ENCODE results near the gene FAM120B.

Gene FAM120B

DNA sequence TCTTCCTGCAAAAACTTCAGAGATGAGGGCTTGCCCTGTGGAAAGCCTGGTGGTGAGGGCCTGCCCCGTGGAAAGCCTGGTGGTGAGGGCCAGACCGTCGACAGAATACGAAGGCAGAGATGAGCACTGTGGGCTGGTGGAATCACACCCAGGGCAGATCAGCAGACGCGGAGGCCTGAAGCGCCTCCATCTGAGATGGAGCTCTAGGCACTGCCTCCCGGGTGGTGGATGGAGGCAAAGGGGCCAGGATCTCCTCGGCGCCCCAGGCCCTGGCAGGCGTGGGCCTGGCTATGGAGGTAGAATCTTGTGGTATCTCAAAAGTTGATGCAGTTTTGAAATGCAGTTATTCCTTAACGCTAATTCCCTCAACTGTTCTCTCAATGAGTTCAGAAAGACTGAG, 141.8 kb downstream of the FAM120B start:
- H3K36me3 ChIP-seq (ENCODE audit: control insufficient read depth, insufficient read depth, low read length), result no peaks in the 10 kb centered on the region
- H3K9me3 ChIP-seq (ENCODE audit: control insufficient read depth, low read length), result no peaks in the 10 kb centered on the region
- 96 to 97% methylated on average over 12 of the region's 12 CpGs for WGBS, 2 experiments
- H3K4me1 ChIP-seq (ENCODE audit: control insufficient read depth, insufficient read depth, low read length), result peaks cover 10% of the 10 kb centered on the region
- no peaks in the 10 kb centered on the region for H3K27me3 ChIP-seq (ENCODE audit: control insufficient read depth, insufficient read depth, low read length, poor library complexity, severe bottlenecking)
- H3K27ac ChIP-seq (ENCODE audit: insufficient read depth, low read depth, low read length, poor library complexity, severe bottlenecking), result no peak overlapping the region
- H3K4me3 ChIP-seq (ENCODE audit: insufficient read depth, low read depth, low read length), result no peak overlapping the region

DNA sequence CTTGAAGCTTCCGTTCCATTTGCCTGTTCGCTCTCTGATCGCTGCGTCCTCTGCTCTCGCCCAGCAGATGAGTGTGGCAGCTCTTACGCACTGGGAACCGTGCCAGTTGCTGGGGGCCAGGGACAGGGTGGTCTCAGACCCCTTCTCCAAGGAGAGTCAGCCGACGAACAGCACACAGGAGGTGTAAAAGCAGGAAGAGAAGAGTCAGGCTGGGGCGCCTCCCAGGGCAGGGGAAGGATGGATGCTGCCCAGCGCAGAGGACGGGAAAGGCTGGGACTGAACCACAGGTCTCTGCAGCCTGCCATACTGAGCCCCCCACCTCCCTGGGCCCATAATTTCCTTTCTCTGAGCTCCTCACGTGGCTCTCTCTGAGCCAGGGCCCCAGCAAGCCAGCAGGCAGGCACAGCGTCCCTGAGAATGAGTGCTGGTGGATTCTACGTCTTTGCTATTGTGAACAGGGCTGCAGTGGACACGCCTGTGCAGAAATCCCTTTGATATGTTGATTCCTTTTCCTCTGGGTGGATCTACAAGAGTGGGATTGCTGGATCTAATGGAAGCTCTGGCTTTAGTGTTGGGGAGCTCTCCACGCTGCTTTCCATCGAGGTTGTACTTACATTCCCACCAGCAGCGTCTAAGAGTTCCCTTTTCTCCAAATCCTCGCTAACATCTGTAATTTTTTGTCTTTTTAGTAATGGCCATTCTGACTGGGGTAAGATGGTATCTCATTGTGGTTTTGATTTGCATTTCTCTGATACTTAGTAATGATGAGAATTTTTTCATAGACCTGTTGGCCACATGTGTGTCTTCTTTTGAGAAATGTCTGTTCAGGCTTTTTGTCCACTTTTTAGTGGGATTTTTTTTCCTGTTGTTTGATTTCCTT, 142.4 kb downstream of the FAM120B start:
- Histone ChIP-seq H3K36me3 (ENCODE audit: control insufficient read depth, insufficient read depth, low read length) (no peaks in the 10 kb centered on the region), H3K4me3 (ENCODE audit: insufficient read depth, low read depth, low read length) (no peak overlapping the region), H3K4me1 (ENCODE audit: control insufficient read depth, insufficient read depth, low read length) (peaks cover 16% of the 10 kb centered on the region), H3K9me3 (ENCODE audit: control insufficient read depth, low read length) (no peaks in the 10 kb centered on the region), H3K27ac (ENCODE audit: insufficient read depth, low read depth, low read length, poor library complexity, severe bottlenecking) (no peak overlapping the region), H3K27me3 (ENCODE audit: control insufficient read depth, insufficient read depth, low read length, poor library complexity, severe bottlenecking) (no peaks in the 10 kb centered on the region)
- 83 to 88% methylated on average over 20 of the region's 20 CpGs for WGBS, 2 experiments

DNA sequence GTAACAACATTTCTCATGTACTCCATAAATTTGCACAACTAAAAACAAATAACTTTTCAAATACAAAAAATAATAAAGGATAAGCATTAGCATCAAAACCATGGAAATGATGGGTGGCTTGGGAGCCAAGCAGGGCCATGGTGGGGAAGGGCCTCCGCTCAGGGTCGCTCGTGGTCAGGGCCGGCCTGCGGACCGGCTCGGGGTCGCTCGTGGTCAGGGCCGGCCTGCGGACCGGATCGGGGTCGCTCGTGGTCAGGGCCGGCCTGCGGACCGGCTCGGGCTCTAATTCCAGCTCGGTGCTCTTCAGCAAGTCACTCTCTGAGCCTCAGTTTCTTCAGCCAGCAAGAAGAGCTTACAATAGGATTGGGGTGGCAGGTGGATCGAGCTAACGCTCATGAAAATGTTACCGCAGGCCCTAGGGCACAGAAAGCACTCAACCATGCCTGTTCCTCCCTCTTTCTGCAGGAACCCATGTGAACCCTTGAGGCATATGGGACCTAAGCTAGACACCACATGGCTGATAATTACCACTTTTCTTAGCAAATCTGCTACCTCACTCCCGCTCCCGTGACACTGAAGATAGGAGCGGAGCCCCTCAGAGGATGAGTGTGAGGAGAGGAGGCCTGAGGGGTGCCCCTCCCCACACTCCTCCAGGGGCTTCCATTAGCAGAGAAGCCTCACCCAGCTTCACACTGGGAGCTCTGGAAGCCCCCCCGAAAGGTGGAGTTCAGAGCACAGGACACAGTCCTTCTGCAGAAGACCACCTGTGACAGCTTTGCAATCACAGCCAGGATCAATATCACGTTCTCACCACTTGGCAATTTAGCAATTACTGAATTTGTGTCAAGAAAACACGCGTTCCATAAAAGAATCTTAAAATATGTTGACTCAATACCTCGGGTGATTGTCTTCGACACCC, 143.5 kb downstream of the FAM120B start:
- Histone ChIP-seq H3K9me3 (ENCODE audit: control insufficient read depth, low read length) (no peaks in the 10 kb centered on the region), H3K27me3 (ENCODE audit: control insufficient read depth, insufficient read depth, low read length, poor library complexity, severe bottlenecking) (no peaks in the 10 kb centered on the region), H3K4me1 (ENCODE audit: control insufficient read depth, insufficient read depth, low read length) (peaks cover 16% of the 10 kb centered on the region), H3K27ac (ENCODE audit: insufficient read depth, low read depth, low read length, poor library complexity, severe bottlenecking) (no peak overlapping the region), H3K4me3 (ENCODE audit: insufficient read depth, low read depth, low read length) (no peak overlapping the region), H3K36me3 (ENCODE audit: control insufficient read depth, insufficient read depth, low read length) (no peaks in the 10 kb centered on the region)
- WGBS, 2 experiments, result 92% methylated on average over 32 of the region's 32 CpGs

DNA sequence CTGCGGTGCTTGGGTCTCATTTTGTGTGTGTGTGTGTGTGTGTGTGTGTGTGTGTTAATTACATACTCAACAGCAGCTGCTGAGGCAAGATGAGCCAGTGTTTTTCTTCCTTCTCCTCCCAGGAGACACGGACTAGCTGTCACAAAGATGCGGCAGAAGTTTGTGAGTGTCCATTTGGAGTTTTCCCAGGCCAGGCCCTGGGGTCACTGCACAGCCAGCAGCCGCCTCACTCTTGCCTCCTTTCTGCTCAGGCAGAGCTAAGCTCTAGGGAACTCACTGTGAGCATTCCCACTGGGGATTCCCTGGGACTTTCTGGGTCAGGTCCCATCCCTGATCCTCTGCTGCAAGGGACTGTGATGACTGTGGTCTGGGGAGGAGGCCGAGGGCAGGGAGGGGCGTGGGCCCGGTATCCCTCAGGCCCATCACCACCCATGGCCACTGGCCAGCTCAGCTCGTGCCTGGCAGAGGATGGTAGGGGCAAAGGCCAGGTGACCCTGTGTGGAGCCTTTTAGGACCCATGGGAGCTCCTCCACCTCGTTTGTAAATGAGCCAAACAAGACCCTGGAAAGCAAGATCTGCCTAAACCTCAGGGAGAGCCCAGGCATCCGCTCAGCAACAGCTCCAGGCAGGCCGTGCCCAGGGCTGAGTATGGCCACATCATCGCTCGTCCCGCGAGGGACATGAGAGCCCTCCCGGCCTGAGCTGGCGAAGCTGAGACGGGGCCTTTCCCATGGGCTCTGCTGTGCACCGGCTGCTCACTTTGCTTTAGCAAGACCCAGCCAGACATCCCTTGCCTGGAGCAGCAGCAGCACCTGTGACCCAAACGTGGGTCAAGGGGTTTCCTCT, 144.6 kb downstream of the FAM120B start:
- no peaks in the 10 kb centered on the region for H3K36me3 ChIP-seq (ENCODE audit: control insufficient read depth, insufficient read depth, low read length)
- H3K27me3 ChIP-seq (ENCODE audit: control insufficient read depth, insufficient read depth, low read length, poor library complexity, severe bottlenecking), result no peaks in the 10 kb centered on the region
- H3K27ac ChIP-seq (ENCODE audit: insufficient read depth, low read depth, low read length, poor library complexity, severe bottlenecking), result no peak overlapping the region
- WGBS, 2 experiments, result 90 to 91% methylated on average over 20 of the region's 20 CpGs
- no peak overlapping the region for H3K4me3 ChIP-seq (ENCODE audit: insufficient read depth, low read depth, low read length)
- no peaks in the 10 kb centered on the region for H3K9me3 ChIP-seq (ENCODE audit: control insufficient read depth, low read length)
- peaks cover 16% of the 10 kb centered on the region for H3K4me1 ChIP-seq (ENCODE audit: control insufficient read depth, insufficient read depth, low read length)

DNA sequence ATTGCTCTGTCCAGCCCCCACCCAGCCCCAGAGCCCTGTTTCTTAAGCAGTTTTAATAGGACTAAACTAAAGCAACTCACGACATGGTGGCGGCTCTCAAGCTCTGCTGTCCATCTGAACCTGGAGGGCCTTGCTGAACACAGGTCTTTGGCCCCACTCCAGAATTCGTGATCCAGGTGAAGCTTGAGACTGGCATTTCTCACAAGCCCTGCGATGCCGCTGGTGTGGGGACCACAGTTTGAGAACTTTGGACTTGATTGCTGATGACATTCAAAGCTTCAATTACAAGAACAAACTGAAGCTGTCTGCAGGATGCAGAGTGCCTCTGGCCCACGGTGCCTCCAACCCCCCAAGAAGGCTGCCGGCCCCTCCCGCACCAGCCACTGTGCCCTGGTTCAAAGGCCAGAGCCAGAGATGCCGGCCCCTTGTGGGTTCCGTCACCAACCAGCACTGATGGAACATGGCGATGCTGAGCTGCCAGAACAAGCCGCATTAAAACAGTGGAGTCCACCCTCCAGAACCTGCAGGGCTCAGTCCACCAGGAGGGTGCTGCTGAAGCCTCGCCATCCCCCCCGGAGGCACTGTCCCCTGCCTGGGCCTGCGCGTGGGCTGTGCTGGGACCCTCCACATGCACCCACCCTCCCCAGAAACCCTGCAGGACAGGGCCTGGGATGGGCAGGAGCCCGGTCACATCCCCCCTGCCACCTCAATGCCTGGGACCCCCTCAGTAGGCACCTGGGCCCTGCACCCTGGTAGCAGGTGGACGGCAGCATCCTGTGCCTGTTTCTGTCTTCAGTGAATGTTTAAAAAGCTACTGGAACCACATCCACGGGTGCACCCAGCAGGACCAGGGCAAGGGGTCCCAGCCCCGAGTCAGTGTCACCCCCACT, 145.4 kb downstream of the FAM120B start:
- H3K27ac ChIP-seq (ENCODE audit: insufficient read depth, low read depth, low read length, poor library complexity, severe bottlenecking), result no peak overlapping the region
- H3K4me1 ChIP-seq (ENCODE audit: control insufficient read depth, insufficient read depth, low read length), result peaks cover 16% of the 10 kb centered on the region
- 95 to 97% methylated on average over 20 of the region's 20 CpGs for WGBS, 2 experiments
- no peaks in the 10 kb centered on the region for H3K36me3 ChIP-seq (ENCODE audit: control insufficient read depth, insufficient read depth, low read length)
- H3K9me3 ChIP-seq (ENCODE audit: control insufficient read depth, low read length), result no peaks in the 10 kb centered on the region
- no peaks in the 10 kb centered on the region for H3K27me3 ChIP-seq (ENCODE audit: control insufficient read depth, insufficient read depth, low read length, poor library complexity, severe bottlenecking)
- no peak overlapping the region for H3K4me3 ChIP-seq (ENCODE audit: insufficient read depth, low read depth, low read length)

DNA sequence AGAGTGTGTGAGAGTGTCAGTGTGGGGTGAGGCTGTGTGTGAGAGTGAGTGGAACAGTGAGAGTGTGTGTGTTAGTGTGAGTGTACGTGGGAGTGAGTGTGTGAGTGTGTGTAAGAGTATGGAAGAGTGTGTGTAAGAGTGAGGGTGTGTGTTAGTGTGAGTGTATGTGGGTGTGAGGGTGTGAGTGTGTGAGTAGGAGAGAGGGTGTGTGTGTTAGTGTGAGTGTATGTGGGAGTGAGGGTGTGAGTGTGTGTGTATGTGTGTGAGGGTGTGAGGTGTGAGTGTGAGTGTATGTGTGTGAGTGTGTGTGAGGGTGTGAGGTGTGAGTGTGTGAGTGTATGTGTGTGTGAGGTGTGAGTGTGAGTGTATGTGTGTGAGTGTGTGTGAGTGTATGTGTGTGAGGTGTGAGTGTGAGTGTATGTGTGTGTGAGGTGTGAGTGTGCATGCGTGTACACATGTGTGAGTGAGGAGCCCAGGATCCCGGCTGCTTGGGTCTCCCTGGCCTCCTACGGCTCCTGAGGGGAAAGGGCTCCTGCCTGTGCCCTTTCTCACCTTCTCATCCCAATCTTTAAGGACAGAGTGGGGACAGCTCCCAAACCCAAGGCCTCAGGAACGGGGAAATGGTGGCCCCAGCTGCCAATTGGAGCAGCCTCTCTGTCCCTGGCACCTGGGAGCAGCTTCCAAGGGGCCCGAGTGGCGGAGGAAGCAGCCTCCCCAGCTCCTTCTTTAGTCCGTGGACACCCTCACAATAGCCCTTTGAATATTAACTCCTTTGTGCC, 146.4 kb downstream of the FAM120B start:
- 80 to 82% methylated on average over 8 of the region's 8 CpGs for WGBS, 2 experiments
- no peaks in the 10 kb centered on the region for H3K36me3 ChIP-seq (ENCODE audit: control insufficient read depth, insufficient read depth, low read length)
- H3K27me3 ChIP-seq (ENCODE audit: control insufficient read depth, insufficient read depth, low read length, poor library complexity, severe bottlenecking), result no peaks in the 10 kb centered on the region
- peaks cover 16% of the 10 kb centered on the region for H3K4me1 ChIP-seq (ENCODE audit: control insufficient read depth, insufficient read depth, low read length)
- H3K4me3 ChIP-seq (ENCODE audit: insufficient read depth, low read depth, low read length), result no peak overlapping the region
- H3K27ac ChIP-seq (ENCODE audit: insufficient read depth, low read depth, low read length, poor library complexity, severe bottlenecking), result no peak overlapping the region
- H3K9me3 ChIP-seq (ENCODE audit: control insufficient read depth, low read length), result no peaks in the 10 kb centered on the region

DNA sequence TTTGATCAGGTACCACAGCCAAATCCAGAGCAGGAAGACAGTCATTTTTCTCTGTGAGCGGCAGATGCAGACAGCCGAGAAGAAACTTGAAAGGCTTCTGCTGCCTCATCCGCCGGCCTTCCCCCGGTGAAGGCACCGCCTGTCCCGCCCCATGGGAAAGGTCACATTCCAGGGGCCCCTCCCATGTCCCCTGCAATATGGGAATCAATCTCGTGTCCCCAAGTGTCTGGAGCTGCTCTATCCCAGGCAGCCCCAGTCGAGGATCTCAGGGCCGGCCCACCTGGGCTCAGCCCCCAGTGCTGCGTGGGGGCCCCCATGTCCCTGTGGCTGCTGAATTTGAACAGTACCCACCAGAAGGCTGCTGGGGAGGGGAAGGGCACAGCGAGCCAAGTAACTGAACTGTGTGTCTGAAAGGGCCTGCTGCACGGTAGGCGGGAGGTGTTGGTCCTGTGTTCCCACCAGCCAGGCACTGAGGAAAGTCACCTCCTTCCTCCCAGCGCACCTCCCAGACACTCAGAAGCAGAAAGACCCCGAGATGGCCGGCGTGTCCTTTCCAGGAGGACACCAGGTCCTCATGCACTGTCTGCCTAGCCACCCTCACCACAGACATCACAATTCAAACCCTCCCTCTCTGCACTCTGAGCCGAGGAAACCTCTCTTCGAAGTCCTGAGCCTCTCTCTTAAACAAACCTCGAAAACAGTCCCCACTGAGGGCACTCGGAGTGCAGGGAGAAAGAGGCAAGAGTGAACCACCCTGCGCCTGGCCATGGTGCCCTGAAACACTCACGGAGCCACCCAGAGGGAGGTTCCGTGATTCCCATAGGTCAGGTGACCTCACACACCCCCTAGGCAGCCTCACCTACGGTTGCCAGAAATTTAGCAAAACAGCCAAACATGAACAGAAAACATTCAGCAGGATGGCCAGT, 147.3 kb downstream of the FAM120B start:
- Histone ChIP-seq H3K27me3 (ENCODE audit: control insufficient read depth, insufficient read depth, low read length, poor library complexity, severe bottlenecking) (no peaks in the 10 kb centered on the region), H3K27ac (ENCODE audit: insufficient read depth, low read depth, low read length, poor library complexity, severe bottlenecking) (no peak overlapping the region), H3K9me3 (ENCODE audit: control insufficient read depth, low read length) (no peaks in the 10 kb centered on the region), H3K4me3 (ENCODE audit: insufficient read depth, low read depth, low read length) (no peak overlapping the region), H3K36me3 (ENCODE audit: control insufficient read depth, insufficient read depth, low read length) (no peaks in the 10 kb centered on the region), H3K4me1 (ENCODE audit: control insufficient read depth, insufficient read depth, low read length) (peaks cover 13% of the 10 kb centered on the region)
- WGBS, 2 experiments, result 84% methylated on average over 26 of the region's 26 CpGs

DNA sequence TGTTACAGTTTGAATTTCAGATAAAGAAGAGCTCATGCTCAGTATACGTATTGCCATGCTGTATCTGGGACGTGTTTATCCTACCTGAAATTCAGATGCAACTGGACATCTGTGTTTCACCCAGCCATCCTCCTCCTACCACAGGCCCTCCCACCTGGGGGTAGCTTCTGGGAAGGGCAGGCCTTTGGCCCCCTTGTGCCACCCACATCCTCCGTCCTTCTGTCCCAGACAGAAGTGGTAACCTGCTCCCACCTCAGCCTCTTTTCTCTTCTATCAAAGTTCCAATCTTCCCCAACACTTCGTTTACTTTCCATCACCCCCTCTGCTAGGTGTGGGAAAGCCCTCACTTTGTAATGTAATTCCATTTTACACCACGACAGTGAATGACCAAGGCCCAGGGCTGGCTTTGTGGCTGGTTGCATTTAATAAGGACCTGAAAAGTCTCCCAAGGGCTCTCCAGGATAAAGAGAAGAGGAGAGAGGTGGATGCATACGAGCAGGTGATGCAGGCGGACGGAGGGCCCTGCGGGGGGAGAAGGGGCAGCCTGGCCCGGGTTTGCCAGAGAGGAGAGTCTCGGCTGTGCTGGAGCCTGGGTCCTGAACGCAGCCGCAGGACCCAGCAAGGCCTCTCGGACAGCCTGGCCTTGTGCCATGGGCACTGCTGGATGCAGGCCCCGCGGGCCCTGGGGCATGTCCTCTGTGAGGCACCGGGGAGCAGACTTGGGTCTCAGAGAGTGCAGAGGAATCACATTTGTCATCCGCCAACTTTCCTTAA, 148.1 kb downstream of the FAM120B start:
- no peaks in the 10 kb centered on the region for H3K9me3 ChIP-seq (ENCODE audit: control insufficient read depth, low read length)
- H3K27ac ChIP-seq (ENCODE audit: insufficient read depth, low read depth, low read length, poor library complexity, severe bottlenecking), result no peak overlapping the region
- no peaks in the 10 kb centered on the region for H3K36me3 ChIP-seq (ENCODE audit: control insufficient read depth, insufficient read depth, low read length)
- H3K4me1 ChIP-seq (ENCODE audit: control insufficient read depth, insufficient read depth, low read length), result peaks cover 11% of the 10 kb centered on the region
- H3K4me3 ChIP-seq (ENCODE audit: insufficient read depth, low read depth, low read length), result no peak overlapping the region
- 86 to 87% methylated on average over 18 of the region's 18 CpGs for WGBS, 2 experiments
- no peaks in the 10 kb centered on the region for H3K27me3 ChIP-seq (ENCODE audit: control insufficient read depth, insufficient read depth, low read length, poor library complexity, severe bottlenecking)

All from ectodermal cell (in vitro differentiated cells).